Colon (tissue), 2 donors: ENCODE measurements around the gene ALDOA.

Experiments used
- FAIRE-seq: peaks from 2 replicates; lab custom pipeline; 2012; peaks lifted over from hg19 to GRCh38; lab: Jason Lieb, UNC
- donor health status: control.
- donor health status: control.

ALDOA gene

GRCh38 chr16:30069611-30070462 lies 4.3 kb downstream of the ALDOA start:
- no peak for FAIRE-seq

- no peak for FAIRE-seq
These were observed 4.9 kb downstream of the ALDOA start for GRCh38 chr16:30070490-30070889.

- no peak for FAIRE-seq
These were observed 10.1 kb downstream of the ALDOA start, which contains the start of gene PPP4C for GRCh38 chr16:30075503-30076275. Gene PPP4C (plus strand): TSS chr16:30075994. CDS start chr16:30076378, 384 bp downstream.

- FAIRE-seq: no peak
These were observed 10.8 kb downstream of the ALDOA start for GRCh38 chr16:30076276-30076791.

GRCh38 chr16:30077656-30078055 lies 12.1 kb downstream of the ALDOA start:
- no peak for FAIRE-seq

GRCh38 chr16:30078744-30079143 lies 13.2 kb downstream of the ALDOA start:
- FAIRE-seq: no peak

- no peak for FAIRE-seq
These were observed 13.9 kb downstream of the ALDOA start for GRCh38 chr16:30079480-30079879.

- no peak for FAIRE-seq
These were observed 17.1 kb downstream of the ALDOA start for GRCh38 chr16:30082545-30083090.

- no peak for FAIRE-seq
These were observed 17.9 kb downstream of the ALDOA start for GRCh38 chr16:30083216-30084055.

- FAIRE-seq: no peak
These were observed 18.7 kb downstream of the ALDOA start for GRCh38 chr16:30084096-30084815.

- FAIRE-seq: no peak
These were observed 19.2 kb downstream of the ALDOA start for GRCh38 chr16:30084816-30085159.

GRCh38 chr16:30085247-30085646 lies 19.7 kb downstream of the ALDOA start:
- FAIRE-seq: no peak

- no peak for FAIRE-seq
These were observed 20.3 kb downstream of the ALDOA start for GRCh38 chr16:30085820-30086219.

GRCh38 chr16:30086291-30087140 lies 21.0 kb downstream of the ALDOA start:
- FAIRE-seq: no peak

- FAIRE-seq: no peak
These were observed 21.8 kb downstream of the ALDOA start for GRCh38 chr16:30087181-30087898.

- FAIRE-seq: no peak
These were observed 22.8 kb downstream of the ALDOA start for GRCh38 chr16:30088237-30088831.

- FAIRE-seq: no peak
These were observed 23.5 kb downstream of the ALDOA start for GRCh38 chr16:30088832-30089624.

- no peak for FAIRE-seq
These were observed 25.2 kb downstream of the ALDOA start for GRCh38 chr16:30090610-30091331.
